IMR-90 (cell line): ENCODE results near the gene HOXA7. TPM values are rescaled to one million over a fixed set of nuclear protein-coding genes. Genes with fewer than 3 reads are reported as not detected.

Experiments
- ATAC-seq: fragments of 200-7000 bp; cut with Tn5 transposase; 2 replicates; pipeline ENCODE4 v1.9.1; 2020; ENCODE audit warnings: low read depth, mild to moderate bottlenecking, moderate library complexity
- BruUV-seq: library from RNA; stranded (reverse); fragments of 400-500 nt; replicated peaks from 2 replicates; lab custom pipeline; 2021; lab: Mats Ljungman, UMichigan
- CTCF ChIA-PET: fragments of 300-600 bp; formaldehyde crosslinking; extraction: SDS; loops from one replicate; lab custom pipeline; 2021; ENCODE audit warnings: antibody characterized with exemption; lab: Yijun Ruan, JAX
- POLR2A ChIA-PET: fragments of 300-600 bp; sonication (Branson Sonifier 250); formaldehyde crosslinking; loops from one replicate; lab custom pipeline; 2022; ENCODE audit warnings: antibody characterized with exemption; ENCODE audit not compliant: unreplicated experiment; lab: Charles Lee
- DNase-seq: peaks from one replicate; pipeline ENCODE4 v3.0.0; 2013
- H2AFZ ChIP-seq: replicated peaks from 2 replicates; pipeline ENCODE3; 2013; ENCODE audit warnings: low read length, mild to moderate bottlenecking; ENCODE audit not compliant: poor library complexity
- H2AK5ac ChIP-seq: 2 replicates; pipeline ENCODE4 v1.6.1; 2013; ENCODE audit warnings: low read depth, low read length, inconsistent platforms
- H2AK9ac ChIP-seq: replicated peaks from 2 replicates; pipeline ENCODE3; 2013; ENCODE audit warnings: mild to moderate bottlenecking, low read depth, low read length, moderate library complexity; ENCODE audit not compliant: poor library complexity
- H2BK120ac ChIP-seq: 2 replicates; pipeline ENCODE4 v1.6.1; 2013; ENCODE audit warnings: low read depth, low read length, inconsistent platforms
- H2BK15ac ChIP-seq: 3 replicates; pipeline ENCODE4 v1.6.1; 2013; ENCODE audit warnings: low read depth, low read length, inconsistent platforms
- H2BK20ac ChIP-seq: 2 replicates; pipeline ENCODE4 v1.6.1; 2013; ENCODE audit warnings: low read depth, mild to moderate bottlenecking, inconsistent platforms, low read length, moderate library complexity
- H2BK5ac ChIP-seq: 2 replicates; pipeline ENCODE4 v1.6.1; 2013; ENCODE audit warnings: mild to moderate bottlenecking, low read depth, low read length, inconsistent platforms; ENCODE audit not compliant: poor library complexity, severe bottlenecking
- H3K14ac ChIP-seq: replicated peaks from 2 replicates; pipeline ENCODE4 v1.6.1; 2013; ENCODE audit warnings: low read depth, low read length, inconsistent platforms
- H3K18ac ChIP-seq: 2 replicates; pipeline ENCODE4 v1.6.1; 2013; ENCODE audit warnings: low read depth, low read length, control low read depth
- H3K23ac ChIP-seq: 2 replicates; pipeline ENCODE4 v1.6.1; 2013; ENCODE audit warnings: low read depth, low read length, inconsistent platforms
- H3K27ac ChIP-seq: 2 replicates; pipeline ENCODE4 v1.5.1; 2013; ENCODE audit warnings: mild to moderate bottlenecking, control low read depth, low read length; ENCODE audit not compliant: insufficient read depth
- H3K27me3 ChIP-seq: 2 replicates; pipeline ENCODE4 v1.6.1; 2013; ENCODE audit warnings: low read length; ENCODE audit not compliant: control insufficient read depth, insufficient read depth
- H3K36me3 ChIP-seq: 2 replicates; pipeline ENCODE4 v1.6.1; 2013; ENCODE audit warnings: low read length, mixed read lengths; ENCODE audit not compliant: control insufficient read depth, insufficient read depth
- H3K4ac ChIP-seq: 2 replicates; pipeline ENCODE4 v1.6.1; 2013; ENCODE audit warnings: low read depth, low read length, inconsistent platforms
- H3K4me1 ChIP-seq: 2 replicates; pipeline ENCODE4 v1.6.1; 2013; ENCODE audit warnings: low read length, mixed read lengths; ENCODE audit not compliant: control insufficient read depth, insufficient read depth
- H3K4me2 ChIP-seq: 2 replicates; pipeline ENCODE4 v1.6.1; 2013; ENCODE audit warnings: low read depth, mild to moderate bottlenecking, control low read depth, low read length, moderate library complexity
- H3K4me3 ChIP-seq: 2 replicates; pipeline ENCODE4 v1.5.1; 2013; ENCODE audit warnings: low read depth, mild to moderate bottlenecking, control low read depth, low read length, moderate library complexity; ENCODE audit not compliant: insufficient read depth
- H3K56ac ChIP-seq: 2 replicates; pipeline ENCODE4 v1.6.1; 2013; ENCODE audit warnings: low read length, inconsistent platforms; ENCODE audit not compliant: insufficient read depth; ENCODE audit errors: extremely low read depth
- H3K79me1 ChIP-seq, 2 experiments: 2 replicates each; pipeline ENCODE4 v1.6.1; 2013; ENCODE audit warnings: low read length in 2 of 2, inconsistent platforms in 1 of 2, low read depth in 1 of 2
- H3K9ac ChIP-seq: 2 replicates; pipeline ENCODE4 v1.6.1; 2013; ENCODE audit warnings: low read depth, low read length, control low read depth
- H3K9me1 ChIP-seq: 2 replicates; pipeline ENCODE4 v1.6.1; 2013; ENCODE audit warnings: low read length, inconsistent platforms; ENCODE audit not compliant: insufficient read depth
- H3K9me3 ChIP-seq: 2 replicates; pipeline ENCODE4 v1.6.1; 2013; ENCODE audit warnings: low read length; ENCODE audit not compliant: control insufficient read depth, insufficient read depth
- H4K20me1 ChIP-seq: 2 replicates; pipeline ENCODE4 v1.6.1; 2013; ENCODE audit warnings: low read length, inconsistent platforms; ENCODE audit not compliant: insufficient read depth
- H4K5ac ChIP-seq: 2 replicates; pipeline ENCODE4 v1.6.1; 2013; ENCODE audit warnings: mild to moderate bottlenecking, low read depth, low read length, control low read depth
- H4K8ac ChIP-seq, 2 experiments: 2 replicates each; pipeline ENCODE4 v1.6.1; 2013; ENCODE audit warnings: low read depth in 2 of 2, low read length in 2 of 2, control low read depth in 1 of 2, inconsistent platforms in 1 of 2
- H4K91ac ChIP-seq: 2 replicates; pipeline ENCODE4 v1.6.1; 2013; ENCODE audit warnings: low read depth, low read length, inconsistent platforms; ENCODE audit not compliant: insufficient read depth
- SMC3 ChIP-seq: fragments of 150-350 bp; IDR thresholded peaks from 2 replicates; pipeline ENCODE4 v1.6.1; 2016; ENCODE audit warnings: low read depth, mild to moderate bottlenecking, antibody characterized with exemption, low read length, moderate library complexity
- USF2 ChIP-seq: fragments of 150-350 bp; IDR thresholded peaks from 2 replicates; pipeline ENCODE4 v1.6.1; 2017; ENCODE audit warnings: mild to moderate bottlenecking, antibody characterized with exemption, low read length, low read depth
- WGBS, 2 experiments: methylation state at CpG; one replicate each; pipeline versions ENCODE4 v1.1.5 to v1.1.7; 2013; ENCODE audit warnings: missing lambda C conversion rate in 2 of 2; ENCODE audit not compliant: insufficient read length in 1 of 2; ENCODE audit errors: extremely low coverage in 2 of 2; 5-methylcytosine and 5-hydroxymethylcytosine counted together
- dilution Hi-C: fragments of 300-500 bp; cut with HindIII; formaldehyde crosslinking; loops from one replicate; pipeline ENCODE4 v1.14.3; 2018; ENCODE audit warnings: low sequenced_read_pairs; ENCODE audit not compliant: unreplicated experiment
- in situ Hi-C: fragments of 300-500 bp; cut with MboI; formaldehyde crosslinking; loops from 3 replicates; pipeline ENCODE4 v1.14.3; 2019; ENCODE audit warnings: low sequenced_read_pairs, inconsistent platforms, mixed read lengths
- intact Hi-C: fragments of 100-400 bp; cut with micrococcal nuclease; formaldehyde crosslinking; loops from 2 replicates; pipeline ENCODE4 v1.10.0; 2022
- polyA plus RNA-seq, 3 experiments: library from polyadenylated mRNA; depleted of rRNA; stranded (reverse); fragments of >200 nt; gene quantifications; 2 replicates each; pipeline ENCODE4 v1.2.3, GENCODE V29; 2012; ENCODE audit warnings: low replicate concordance in 1 of 3
- total RNA-seq: library from RNA; depleted of rRNA; stranded (reverse); fragments of >200 nt; gene quantifications from 2 replicates; pipeline ENCODE4 v1.2.3, GENCODE V29; 2012

Gene HOXA7
- total and polyA plus RNA-seq, 2 of the 4 experiments (the other 2 are of a cell fraction): 0.18 to 1.7 TPM

GRCh38 chr7:27185013-27185853, 28.8 kb upstream of the HOXA7 start, which contains the start of gene HOXA11:
TSS of gene HOXA11 (minus strand) at chr7:27185232. CDS start at chr7:27185144, 88 bp downstream.
- H3K36me3 ChIP-seq: no peaks in the 10 kb centered on the region
- DNase-seq: peak; percentile 20
- H2AK9ac ChIP-seq: no peak within 1 kb of the TSS
- no peak within 1 kb of the TSS for H2BK120ac ChIP-seq
- ChIA-PET CTCF (interaction anchor here (0.8 kb wide), 1 partner anchor 765 kb away, joined by 3 read pairs; no protein-coding TSS in a partner anchor), POLR2A (no interaction called here)
- H4K20me1 ChIP-seq: peaks cover 17% of the 10 kb centered on the region; the same call in 1 of the 2 replicates
- H4K91ac ChIP-seq: no peak within 1 kb of the TSS
- H3K9ac ChIP-seq: no peak within 1 kb of the TSS
- no peak within 1 kb of the TSS for H3K27ac ChIP-seq
- H3K4ac ChIP-seq: no peak within 1 kb of the TSS
- WGBS, 2 experiments: 5% methylated on average over 6 of the region's 43 CpGs; no CpG with 5 or more reads in 1 of the 2 experiments
- H3K4me2 ChIP-seq: peak within 1 kb of the TSS; percentile 69
- no peaks in the 10 kb centered on the region for H3K9me1 ChIP-seq
- H3K4me1 ChIP-seq: peaks cover 3% of the 10 kb centered on the region; the same call in 1 of the 2 replicates
- no peak within 1 kb of the TSS for H3K18ac ChIP-seq
- dilution Hi-C loops: no loop called here
- H2BK5ac ChIP-seq: no peak within 1 kb of the TSS
- H2AK5ac ChIP-seq: no peak within 1 kb of the TSS
- no peak within 1 kb of the TSS for H4K8ac ChIP-seq
- peak within 1 kb of the TSS; percentile 25; the same call in 1 of the 2 replicates for H3K23ac ChIP-seq
- in situ Hi-C loops: no loop called here
- BruUV-seq: no TSS peak
- no peak for ATAC-seq
- TF ChIP-seq SMC3 (no peak), USF2 (peak; percentile 57; the same call in 1 of the 2 replicates)
- intact Hi-C loops: no loop called here
- no peaks in the 10 kb centered on the region for H3K79me1 ChIP-seq
- H2AFZ ChIP-seq: peak within 1 kb of the TSS; percentile 77
- no peak within 1 kb of the TSS for H2BK20ac ChIP-seq
- no peak within 1 kb of the TSS for H4K5ac ChIP-seq
- peak within 1 kb of the TSS; percentile 41 for H3K4me3 ChIP-seq
- no peak within 1 kb of the TSS for H3K56ac ChIP-seq
- peaks cover 15% of the 10 kb centered on the region; the same call in 1 of the 2 replicates for H3K9me3 ChIP-seq
- H3K14ac ChIP-seq: no peak within 1 kb of the TSS
- peaks cover 93% of the 10 kb centered on the region for H3K27me3 ChIP-seq
- H2BK15ac ChIP-seq: no peak within 1 kb of the TSS
